Thyroid gland (tissue), 4 donors: ENCODE measurements around the gene MOB3A. TPM values are rescaled to one million over a fixed set of nuclear protein-coding genes. Genes with fewer than 3 reads are reported as not detected.

ENCODE experiments used
- DNase-seq, 2 donors: peaks; one replicate each; pipeline ENCODE4 v3.0.0-alpha.2; 2019
- H3K27ac ChIP-seq, 3 donors: fragments of 200-600 bp; sonication (generic); 1 replicate in 2 of 3; 2 replicates in 1 of 3; pipeline ENCODE4 v1.5.1; 2016 to 2019; ENCODE audit warnings: mild to moderate bottlenecking in 1 of 3, moderate library complexity in 1 of 3
- H3K27me3 ChIP-seq: fragments of 200-600 bp; sonication (generic); one replicate; pipeline ENCODE4 v1.5.1; 2019
- H3K36me3 ChIP-seq, 2 donors: fragments of 200-600 bp; sonication (generic); one replicate each; pipeline ENCODE4 v1.5.1; 2016 to 2019
- H3K4me1 ChIP-seq, 2 donors: fragments of 200-600 bp; sonication (generic); one replicate each; pipeline ENCODE4 v1.5.1; 2017 to 2019
- H3K4me3 ChIP-seq, 3 donors: fragments of 200-600 bp; sonication (generic); replicated peaks in 1 of 3; 1 replicate in 2 of 3; 2 replicates in 1 of 3; pipeline ENCODE4 v1.5.1; 2016; ENCODE audit warnings: mild to moderate bottlenecking in 1 of 3
- H3K9me3 ChIP-seq: fragments of 200-600 bp; sonication (generic); one replicate; pipeline ENCODE4 v1.5.1; 2017
- POLR2A ChIP-seq, 2 donors: fragments of 450-650 bp; IDR thresholded peaks; one replicate each; pipeline ENCODE4 v1.6.1; 2017; ENCODE audit warnings: antibody characterized with exemption in 2 of 2, mild to moderate bottlenecking in 2 of 2, moderate library complexity in 1 of 2
- WGBS, 2 donors: methylation state at CpG; one replicate each; pipeline ENCODE4 v1.1.5; 2017; 5-methylcytosine and 5-hydroxymethylcytosine counted together
- intact Hi-C: fragments of 100-400 bp; cut with DNase I; formaldehyde crosslinking; loops from one replicate; pipeline ENCODE4 v1.15.1; 2023
- total RNA-seq, 4 donors: library from RNA; depleted of rRNA; stranded (reverse); fragments of >200 nt; gene quantifications; one replicate each; pipeline ENCODE4 v1.2.3, GENCODE V29; 2016
- TF ChIP-seq, protein P1 (sequence below), 6 experiments: fragments of 200-600 bp in 3 of 6; fragments of 450-650 bp in 3 of 6; sonication (generic) in 3 of 6; IDR thresholded peaks; one replicate each; pipeline ENCODE4 v1.5.1; 2016 to 2019; ENCODE audit warnings: antibody characterized with exemption in 6 of 6, mild to moderate bottlenecking in 2 of 6, inconsistent platforms in 1 of 6, moderate library complexity in 1 of 6

Gene MOB3A
- total RNA-seq, 4 donors from 2014 or later = 18.5 to 40.4 (median 26.6) TPM

- intact Hi-C loops = no loop called here
- WGBS, 2 donors = 88 to 93% methylated on average over 9 of the region's 9 CpGs
- Histone ChIP-seq H3K36me3 (no peaks in the 10 kb centered on the region), H3K27me3 (no peaks in the 10 kb centered on the region), H3K9me3 (no peaks in the 10 kb centered on the region), H3K4me3 (no peak overlapping the region), H3K27ac (no peak overlapping the region), H3K4me1 (peaks cover 32 to 37% of the 10 kb centered on the region in 2 donors)
- no peak for DNase-seq
- TF ChIP-seq, protein P1, sequence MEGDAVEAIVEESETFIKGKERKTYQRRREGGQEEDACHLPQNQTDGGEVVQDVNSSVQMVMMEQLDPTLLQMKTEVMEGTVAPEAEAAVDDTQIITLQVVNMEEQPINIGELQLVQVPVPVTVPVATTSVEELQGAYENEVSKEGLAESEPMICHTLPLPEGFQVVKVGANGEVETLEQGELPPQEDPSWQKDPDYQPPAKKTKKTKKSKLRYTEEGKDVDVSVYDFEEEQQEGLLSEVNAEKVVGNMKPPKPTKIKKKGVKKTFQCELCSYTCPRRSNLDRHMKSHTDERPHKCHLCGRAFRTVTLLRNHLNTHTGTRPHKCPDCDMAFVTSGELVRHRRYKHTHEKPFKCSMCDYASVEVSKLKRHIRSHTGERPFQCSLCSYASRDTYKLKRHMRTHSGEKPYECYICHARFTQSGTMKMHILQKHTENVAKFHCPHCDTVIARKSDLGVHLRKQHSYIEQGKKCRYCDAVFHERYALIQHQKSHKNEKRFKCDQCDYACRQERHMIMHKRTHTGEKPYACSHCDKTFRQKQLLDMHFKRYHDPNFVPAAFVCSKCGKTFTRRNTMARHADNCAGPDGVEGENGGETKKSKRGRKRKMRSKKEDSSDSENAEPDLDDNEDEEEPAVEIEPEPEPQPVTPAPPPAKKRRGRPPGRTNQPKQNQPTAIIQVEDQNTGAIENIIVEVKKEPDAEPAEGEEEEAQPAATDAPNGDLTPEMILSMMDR (IDR thresholded peaks at IDR 0.05) = no peak
- TF ChIP-seq POLR2A (IDR thresholded peaks at IDR 0.05) = no peak
These were observed 33.4 kb downstream of the MOB3A start for GRCh38 chr19:2062770-2063169.

GRCh38 chr19:2062389-2062729 is 33.8 kb downstream of the MOB3A start:
- Histone ChIP-seq H3K9me3 (no peaks in the 10 kb centered on the region), H3K27ac (peak overlapping the region in 2 of 3 donors; percentile 96 to 100), H3K36me3 (no peaks in the 10 kb centered on the region), H3K27me3 (no peaks in the 10 kb centered on the region), H3K4me1 (peaks cover 32 to 42% of the 10 kb centered on the region in 2 donors), H3K4me3 (no peak overlapping the region)
- DNase-seq = no peak
- intact Hi-C loops = no loop called here
- TF ChIP-seq, protein P1 (IDR thresholded peaks at IDR 0.05) = no peak
- no peak for TF ChIP-seq POLR2A (IDR thresholded peaks at IDR 0.05)
- 71 to 76% methylated on average over 4 to 8 of the region's 10 CpGs for WGBS, 2 donors

GRCh38 chr19:2061495-2062388 is 34.4 kb downstream of the MOB3A start:
- no peaks in the 10 kb centered on the region for H3K9me3 ChIP-seq
- 2 to 5% methylated on average over 22 to 33 of the region's 50 CpGs for WGBS, 2 donors
- H3K4me3 ChIP-seq = peak overlapping the region in 2 of 3 donors; percentile 73 to 81
- peak in 1 of 2 donors; percentile 7 for TF ChIP-seq POLR2A (IDR thresholded peaks at IDR 0.05)
- TF ChIP-seq, protein P1 (IDR thresholded peaks at IDR 0.05) = peak in 1 of 6 experiments; percentile 20
- H3K4me1 ChIP-seq = peaks cover 32 to 48% of the 10 kb centered on the region in 2 donors
- intact Hi-C loops = no loop called here
- no peaks in the 10 kb centered on the region for H3K36me3 ChIP-seq
- DNase-seq = peak; percentile 100
- H3K27ac ChIP-seq = peak overlapping the region; percentile 96 to 100 (median 100)
- H3K27me3 ChIP-seq = no peaks in the 10 kb centered on the region

GRCh38 chr19:2060884-2061494 is 35.1 kb downstream of the MOB3A start:
- intact Hi-C loops = no loop called here
- WGBS, 2 donors = 0% methylated on average over 6 of the region's 55 CpGs; no CpG with 5 or more reads in 1 of the 2 donors
- no peaks in the 10 kb centered on the region for H3K27me3 ChIP-seq
- no peaks in the 10 kb centered on the region for H3K9me3 ChIP-seq
- peak overlapping the region; percentile 29 to 81 (median 73) for H3K4me3 ChIP-seq
- H3K36me3 ChIP-seq = no peaks in the 10 kb centered on the region
- TF ChIP-seq, protein P1 (IDR thresholded peaks at IDR 0.05) = no peak
- TF ChIP-seq POLR2A (IDR thresholded peaks at IDR 0.05) = peak; percentile 88 to 99
- H3K4me1 ChIP-seq = peaks cover 37 to 55% of the 10 kb centered on the region in 2 donors
- peak overlapping the region; percentile 96 to 100 (median 100) for H3K27ac ChIP-seq
- peak; percentile 54 to 56 for DNase-seq
